GM12878 (cell line): ENCODE data around the gene DIAPH2. TPM values are rescaled to one million over a fixed set of nuclear protein-coding genes. Genes with fewer than 3 reads are reported as not detected.

Experiments
- ATAC-seq: fragments of 200-7000 bp; cut with Tn5 transposase; 3 replicates; pipeline ENCODE4 v1.9.1; 2020; ENCODE audit warnings: mild to moderate bottlenecking, moderate library complexity
- BruUV-seq: library from RNA; stranded (reverse); fragments of 400-500 nt; replicated peaks from 2 replicates; lab custom pipeline; 2021; lab: Mats Ljungman, UMichigan
- CTCF ChIA-PET: fragments of 300-600 bp; sonication (Branson Sonifier 250); formaldehyde crosslinking; extraction: SDS; loops from one replicate; lab custom pipeline; 2021; ENCODE audit warnings: inconsistent platforms; lab: Yijun Ruan, JAX
- POLR2A ChIA-PET: fragments of 350-600 bp; formaldehyde crosslinking; extraction: SDS; loops from one replicate; lab custom pipeline; 2021; ENCODE audit warnings: inconsistent platforms; lab: Charles Lee
- RAD21 ChIA-PET: fragments of 300-600 bp; sonication (Branson Sonifier 250); formaldehyde crosslinking; loops from one replicate; lab custom pipeline; 2023; ENCODE audit warnings: antibody characterized with exemption; ENCODE audit not compliant: unreplicated experiment; lab: Charles Lee
- SMC1A ChIA-PET: fragments of 300-600 bp; sonication (Branson Sonifier 250); formaldehyde crosslinking; loops from one replicate; lab custom pipeline; 2023; ENCODE audit not compliant: unreplicated experiment, uncharacterized antibody; lab: Charles Lee
- DNase-seq: peaks from one replicate; pipeline ENCODE4 v3.0.0-alpha.2; 2011; ENCODE audit warnings: low read depth, low spot score
- FAIRE-seq: peaks from 3 replicates; lab custom pipeline; 2011; peaks lifted over from hg19 to GRCh38; lab: Jason Lieb, UNC
- H2AFZ ChIP-seq: 2 replicates; pipeline ENCODE4 v1.6.0; 2011; ENCODE audit warnings: low read depth, low read length, control low read depth; ENCODE audit not compliant: control insufficient read depth
- H3K27ac ChIP-seq: 2 replicates; pipeline ENCODE4 v1.5.1; 2011; ENCODE audit warnings: control low read depth; ENCODE audit not compliant: control insufficient read depth, insufficient read depth
- H3K27me3 ChIP-seq, 2 experiments: replicated peaks in 1 of 2; 2 replicates each; pipeline versions ENCODE4 v1.6.0 to v1.6.1; 2011; ENCODE audit warnings: low read length in 1 of 2; ENCODE audit not compliant: control insufficient read depth in 2 of 2, insufficient read depth in 2 of 2
- H3K36me3 ChIP-seq, 2 experiments: 2 replicates each; pipeline ENCODE4 v1.5.1; 2011; ENCODE audit warnings: low read length in 1 of 2; ENCODE audit not compliant: control insufficient read depth in 2 of 2, insufficient read depth in 2 of 2
- H3K4me1 ChIP-seq: 2 replicates; pipeline ENCODE4 v1.6.1; 2011; ENCODE audit warnings: mild to moderate bottlenecking, low read length, moderate library complexity, mixed read lengths; ENCODE audit not compliant: control insufficient read depth, insufficient read depth
- H3K4me2 ChIP-seq: 2 replicates; pipeline ENCODE4 v1.6.0; 2011; ENCODE audit warnings: control low read depth; ENCODE audit not compliant: control insufficient read depth, insufficient read depth
- H3K4me3 ChIP-seq: fragments of 200-600 bp; sonication (generic); 2 replicates; pipeline ENCODE4 v1.5.1; 2016
- H3K79me2 ChIP-seq: 2 replicates; pipeline ENCODE4 v1.6.0; 2011; ENCODE audit warnings: low read length; ENCODE audit not compliant: control insufficient read depth, insufficient read depth
- H3K9ac ChIP-seq: 2 replicates; pipeline ENCODE4 v1.8.0; 2011; ENCODE audit warnings: low read length, control low read depth, mixed read lengths; ENCODE audit not compliant: control insufficient read depth, insufficient read depth
- H3K9me3 ChIP-seq: replicated peaks from 3 replicates; pipeline ENCODE4 v1.5.1; 2011; ENCODE audit warnings: mild to moderate bottlenecking, low read length; ENCODE audit not compliant: control insufficient read depth, insufficient read depth
- H4K20me1 ChIP-seq: 2 replicates; pipeline ENCODE4 v1.6.0; 2011; ENCODE audit not compliant: control insufficient read depth, insufficient read depth
- ASH2L ChIP-seq: fragments of 300-600, 200-600 bp; sonication (generic); IDR thresholded peaks from 2 replicates; pipeline ENCODE4 v1.6.1; 2017; ENCODE audit warnings: low read depth, mild to moderate bottlenecking, borderline replicate concordance
- BRCA1 ChIP-seq: IDR thresholded peaks from 2 replicates; pipeline ENCODE4 v1.6.1; 2011; ENCODE audit warnings: low read depth, low read length, improper control_type of control experiment
- CBX3 ChIP-seq: fragments of 200-600 bp; sonication (generic); IDR thresholded peaks from 2 replicates; pipeline ENCODE4 v1.6.1; 2016; ENCODE audit warnings: low read depth, borderline replicate concordance
- CHD2 ChIP-seq: IDR thresholded peaks from 2 replicates; pipeline ENCODE4 v1.6.1; 2011; ENCODE audit warnings: low read depth, low read length, improper control_type of control experiment, borderline replicate concordance
- GABPA ChIP-seq: IDR thresholded peaks from 2 replicates; pipeline ENCODE4 v1.6.1; 2014; ENCODE audit warnings: antibody characterized with exemption, low read depth, mild to moderate bottlenecking, inconsistent platforms
- IKZF1 ChIP-seq: fragments of 450-650 bp; conservative IDR thresholded peaks from 2 replicates; pipeline ENCODE4 v1.6.1; 2017; ENCODE audit warnings: antibody characterized with exemption, mild to moderate bottlenecking
- POLR2A ChIP-seq: IDR thresholded peaks from 2 replicates; pipeline ENCODE4 v1.6.1; 2011; ENCODE audit warnings: low read depth, mild to moderate bottlenecking, low read length
- RAD21 ChIP-seq: IDR thresholded peaks from 2 replicates; pipeline ENCODE4 v1.6.1; 2011; ENCODE audit warnings: mild to moderate bottlenecking, low read depth, low read length, moderate library complexity; ENCODE audit not compliant: insufficient read depth
- RFX5 ChIP-seq: IDR thresholded peaks from 2 replicates; pipeline ENCODE4 v1.6.1; 2011; ENCODE audit warnings: low read depth, low read length, improper control_type of control experiment
- SRF ChIP-seq, 2 experiments: IDR thresholded peaks; 2 replicates each; pipeline ENCODE4 v1.6.1; 2011; ENCODE audit warnings: low read depth in 2 of 2, low read length in 2 of 2, mild to moderate bottlenecking in 1 of 2, moderate library complexity in 1 of 2
- TAF1 ChIP-seq: IDR thresholded peaks from 2 replicates; pipeline ENCODE4 v1.6.1; 2011; ENCODE audit warnings: mild to moderate bottlenecking, low read depth, low read length, borderline replicate concordance
- YY1 ChIP-seq: IDR thresholded peaks from 2 replicates; pipeline ENCODE4 v1.6.1; 2011; ENCODE audit warnings: low read depth, mild to moderate bottlenecking, low read length
- WGBS: methylation state at CpG from one replicate; pipeline ENCODE4 v1.1.6; 2016; ENCODE audit warnings: low lambda C conversion rate; ENCODE audit not compliant: insufficient replicate concordance, insufficient coverage; ENCODE audit errors: missing lambda C conversion rate; 5-methylcytosine and 5-hydroxymethylcytosine counted together
- in situ Hi-C: fragments of 300-500 bp; cut with MboI; formaldehyde crosslinking; loops from 9 replicates; pipeline ENCODE4 v1.14.3; 2018; ENCODE audit warnings: mixed read lengths
- intact Hi-C: fragments of 100-400 bp; cut with micrococcal nuclease; formaldehyde crosslinking; loops from one replicate; pipeline ENCODE4 v1.14.2; 2022; ENCODE audit not compliant: unreplicated experiment
- polyA plus RNA-seq, 11 experiments: library from polyadenylated mRNA; depleted of rRNA in 4 of 11; unstranded in 6 of 11; stranded (reverse) in 5 of 11; fragments of >200 nt; fragmentation: Nextera tagmentation in 4 of 11; fragmentation: Illumina TruSeq in 1 of 11; extraction: Ambion mirVana in 4 of 11; extraction: Trizol in 1 of 11; gene quantifications; 1 replicate in 1 of 11; 2 replicates in 10 of 11; pipeline versions ENCODE4 v1.2.1 to v1.2.3, GENCODE V29; 2011 to 2016; ENCODE audit warnings: inconsistent platforms in 2 of 11, missing spikeins in 2 of 11, low read depth in 1 of 11
- total RNA-seq, 4 experiments: library from RNA; depleted of rRNA in 3 of 4; stranded (reverse); fragments of >200 nt in 3 of 4; fragmentation: Illumina TruSeq in 1 of 4; extraction: Trizol in 1 of 4; gene quantifications; 2 replicates each; pipeline versions ENCODE4 v1.2.1 to v1.2.3, GENCODE V29; 2013 to 2021
- TF ChIP-seq, protein P1 (sequence below): fragments of 450-650 bp; IDR thresholded peaks from 2 replicates; pipeline ENCODE4 v1.6.1; 2016; ENCODE audit warnings: mild to moderate bottlenecking
- TF ChIP-seq, protein P2 (sequence below): IDR thresholded peaks from 2 replicates; pipeline ENCODE4 v1.6.1; 2012; ENCODE audit warnings: low read depth, low read length, improper control_type of control experiment
- TF ChIP-seq, protein P3 (sequence below), 3 experiments: IDR thresholded peaks in 2 of 3; conservative IDR thresholded peaks in 1 of 3; 2 replicates each; pipeline ENCODE4 v1.5.1; 2011; ENCODE audit warnings: low read depth in 3 of 3, low read length in 3 of 3, mild to moderate bottlenecking in 3 of 3, control low read depth in 2 of 3, moderate library complexity in 2 of 3, inconsistent platforms in 1 of 3, mixed read lengths in 1 of 3; ENCODE audit not compliant: control insufficient read depth in 2 of 3, insufficient read depth in 1 of 3; ENCODE audit errors: extremely low read depth in 1 of 3
- TF ChIP-seq, protein P4 (sequence below): IDR thresholded peaks from 2 replicates; pipeline ENCODE4 v1.6.1; 2011; ENCODE audit warnings: low read depth, low read length, improper control_type of control experiment, borderline replicate concordance

The DIAPH2 gene
- total and polyA plus RNA-seq, 10 of the 15 experiments (the other 5 are each of a cell fraction or from before 2014, with no cell fraction given) = 2.2 to 16.6 (median 8.8) TPM

DNA sequence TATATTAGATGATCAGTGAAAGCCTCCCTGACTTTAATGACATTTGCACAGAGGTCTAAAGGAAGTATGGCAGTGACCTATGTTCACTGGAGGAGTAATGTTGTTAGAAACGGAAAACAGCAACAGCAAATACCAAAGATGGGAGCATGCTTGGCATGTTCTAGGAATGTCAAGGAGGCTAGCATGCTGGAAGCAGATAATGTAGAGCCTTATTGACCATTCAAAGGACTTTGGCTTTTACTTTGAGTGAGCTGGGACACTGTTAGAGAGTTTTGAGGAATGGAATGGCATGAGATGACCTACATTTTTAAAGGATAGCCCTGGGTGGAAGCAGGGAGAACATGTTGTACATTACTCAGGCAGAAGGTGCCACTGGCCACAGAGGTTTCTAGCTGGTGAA, 205.1 kb downstream of the DIAPH2 start (continued):
- no peak for TF ChIP-seq RAD21
- TF ChIP-seq, protein P1, sequence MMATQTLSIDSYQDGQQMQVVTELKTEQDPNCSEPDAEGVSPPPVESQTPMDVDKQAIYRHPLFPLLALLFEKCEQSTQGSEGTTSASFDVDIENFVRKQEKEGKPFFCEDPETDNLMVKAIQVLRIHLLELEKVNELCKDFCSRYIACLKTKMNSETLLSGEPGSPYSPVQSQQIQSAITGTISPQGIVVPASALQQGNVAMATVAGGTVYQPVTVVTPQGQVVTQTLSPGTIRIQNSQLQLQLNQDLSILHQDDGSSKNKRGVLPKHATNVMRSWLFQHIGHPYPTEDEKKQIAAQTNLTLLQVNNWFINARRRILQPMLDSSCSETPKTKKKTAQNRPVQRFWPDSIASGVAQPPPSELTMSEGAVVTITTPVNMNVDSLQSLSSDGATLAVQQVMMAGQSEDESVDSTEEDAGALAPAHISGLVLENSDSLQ = no peak
- TF ChIP-seq CBX3 = no peak
- no peak for TF ChIP-seq POLR2A

DNA sequence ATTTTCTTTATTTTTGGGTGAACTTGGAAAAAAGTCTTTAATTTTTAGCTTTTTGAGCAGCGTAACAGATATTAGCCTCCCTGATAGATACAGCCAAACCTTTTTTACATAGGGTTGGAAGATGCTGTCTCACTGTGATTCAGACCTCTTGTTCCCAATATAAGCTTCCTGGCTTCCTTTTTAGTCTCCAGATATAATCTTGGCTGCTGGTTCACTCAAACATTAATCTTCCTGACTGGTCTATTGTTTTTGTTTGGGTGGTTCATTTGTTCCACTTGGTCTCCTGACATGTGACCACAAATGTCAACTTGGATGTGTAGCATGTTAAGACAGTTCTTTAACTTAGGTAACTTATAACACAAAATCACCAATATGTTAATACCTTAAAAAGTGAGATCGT, 222.1 kb downstream of the DIAPH2 start:
- POLR2A ChIA-PET = no interaction called here
- Histone ChIP-seq H3K9ac (no peak overlapping the region), H3K27me3 (no peaks in the 10 kb centered on the region), H3K4me1 (no peaks in the 10 kb centered on the region), H3K4me3 (no peak overlapping the region)
- SMC1A ChIA-PET = interaction anchor here (0.7 to 1.6 kb wide), 2 partner anchors 12 to 21 kb away, joined by 3 to 6 read pairs; no protein-coding TSS in a partner anchor
- TF ChIP-seq, protein P2, sequence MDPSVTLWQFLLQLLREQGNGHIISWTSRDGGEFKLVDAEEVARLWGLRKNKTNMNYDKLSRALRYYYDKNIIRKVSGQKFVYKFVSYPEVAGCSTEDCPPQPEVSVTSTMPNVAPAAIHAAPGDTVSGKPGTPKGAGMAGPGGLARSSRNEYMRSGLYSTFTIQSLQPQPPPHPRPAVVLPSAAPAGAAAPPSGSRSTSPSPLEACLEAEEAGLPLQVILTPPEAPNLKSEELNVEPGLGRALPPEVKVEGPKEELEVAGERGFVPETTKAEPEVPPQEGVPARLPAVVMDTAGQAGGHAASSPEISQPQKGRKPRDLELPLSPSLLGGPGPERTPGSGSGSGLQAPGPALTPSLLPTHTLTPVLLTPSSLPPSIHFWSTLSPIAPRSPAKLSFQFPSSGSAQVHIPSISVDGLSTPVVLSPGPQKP = no peak
- no peak for TF ChIP-seq RFX5
- no peak for TF ChIP-seq YY1
- no peak for TF ChIP-seq IKZF1
- TF ChIP-seq TAF1 = no peak
- TF ChIP-seq, protein P3, sequence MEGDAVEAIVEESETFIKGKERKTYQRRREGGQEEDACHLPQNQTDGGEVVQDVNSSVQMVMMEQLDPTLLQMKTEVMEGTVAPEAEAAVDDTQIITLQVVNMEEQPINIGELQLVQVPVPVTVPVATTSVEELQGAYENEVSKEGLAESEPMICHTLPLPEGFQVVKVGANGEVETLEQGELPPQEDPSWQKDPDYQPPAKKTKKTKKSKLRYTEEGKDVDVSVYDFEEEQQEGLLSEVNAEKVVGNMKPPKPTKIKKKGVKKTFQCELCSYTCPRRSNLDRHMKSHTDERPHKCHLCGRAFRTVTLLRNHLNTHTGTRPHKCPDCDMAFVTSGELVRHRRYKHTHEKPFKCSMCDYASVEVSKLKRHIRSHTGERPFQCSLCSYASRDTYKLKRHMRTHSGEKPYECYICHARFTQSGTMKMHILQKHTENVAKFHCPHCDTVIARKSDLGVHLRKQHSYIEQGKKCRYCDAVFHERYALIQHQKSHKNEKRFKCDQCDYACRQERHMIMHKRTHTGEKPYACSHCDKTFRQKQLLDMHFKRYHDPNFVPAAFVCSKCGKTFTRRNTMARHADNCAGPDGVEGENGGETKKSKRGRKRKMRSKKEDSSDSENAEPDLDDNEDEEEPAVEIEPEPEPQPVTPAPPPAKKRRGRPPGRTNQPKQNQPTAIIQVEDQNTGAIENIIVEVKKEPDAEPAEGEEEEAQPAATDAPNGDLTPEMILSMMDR (IDR thresholded peaks at IDR 0.05 in 2 of 3, conservative IDR thresholded peaks at IDR 0.05 in 1 of 3; ENCODE audit: control insufficient read depth in 2 of 3, extremely low read depth in 1 of 3, insufficient read depth in 1 of 3, low read depth in 3 of 3, low read length in 3 of 3) = no peak
- TF ChIP-seq CHD2 = no peak
- no peak for TF ChIP-seq SRF (IDR thresholded peaks at IDR 0.05; ENCODE audit: low read depth in 2 of 2, low read length in 2 of 2)
- TF ChIP-seq BRCA1 = no peak
- no peak for TF ChIP-seq ASH2L
- TF ChIP-seq GABPA = no peak
- TF ChIP-seq, protein P4, sequence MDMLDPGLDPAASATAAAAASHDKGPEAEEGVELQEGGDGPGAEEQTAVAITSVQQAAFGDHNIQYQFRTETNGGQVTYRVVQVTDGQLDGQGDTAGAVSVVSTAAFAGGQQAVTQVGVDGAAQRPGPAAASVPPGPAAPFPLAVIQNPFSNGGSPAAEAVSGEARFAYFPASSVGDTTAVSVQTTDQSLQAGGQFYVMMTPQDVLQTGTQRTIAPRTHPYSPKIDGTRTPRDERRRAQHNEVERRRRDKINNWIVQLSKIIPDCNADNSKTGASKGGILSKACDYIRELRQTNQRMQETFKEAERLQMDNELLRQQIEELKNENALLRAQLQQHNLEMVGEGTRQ = no peak
- TF ChIP-seq, all 136 proteins: peak for 0
- Histone ChIP-seq H3K27ac (no peak overlapping the region), H3K36me3 (no peaks in the 10 kb centered on the region), H3K79me2 (no peaks in the 10 kb centered on the region), H3K9me3 (no peaks in the 10 kb centered on the region; the same call in 2 of the 3 replicates), H4K20me1 (no peaks in the 10 kb centered on the region), H3K4me2 (no peak overlapping the region), H2AFZ (no peak overlapping the region)
- ChIA-PET CTCF (interaction anchor here (1.1 kb wide), 1 partner anchor 13 kb away, joined by 3 read pairs; no protein-coding TSS in a partner anchor), RAD21 (no interaction called here)
- DNase-seq (no peak), FAIRE-seq (no peak), ATAC-seq (no peak)
- intact Hi-C loops = no loop called here
- BruUV-seq = no TSS peak
- in situ Hi-C loops = no loop called here
- 66% methylated on average over 2 of the region's 2 CpGs for WGBS
